HG03108 (cell line): ENCODE measurements around the gene CDH4.

Experiments
- ATAC-seq: cut with Tn5 transposase; IDR thresholded peaks from one replicate; pipeline ENCODE4 v1.9.1; 2021; ENCODE audit warnings: moderate library complexity; ENCODE audit not compliant: unreplicated experiment

The CDH4 gene

GRCh38 chr20:61697666-61698597, 445.9 kb downstream of the CDH4 start:
- no peak for ATAC-seq

GRCh38 chr20:61698598-61699494, 446.8 kb downstream of the CDH4 start:
- no peak for ATAC-seq

GRCh38 chr20:61699495-61700374, 447.7 kb downstream of the CDH4 start:
- ATAC-seq = no peak

- ATAC-seq = no peak
Observed at GRCh38 chr20:61700595-61701140, 448.6 kb downstream of the CDH4 start.

GRCh38 chr20:61701401-61701800, 449.3 kb downstream of the CDH4 start:
- no peak for ATAC-seq

- ATAC-seq = no peak
Observed at GRCh38 chr20:61701802-61702201, 449.7 kb downstream of the CDH4 start.

GRCh38 chr20:61702246-61702645, 450.2 kb downstream of the CDH4 start:
- ATAC-seq = no peak

GRCh38 chr20:61704661-61705060, 452.6 kb downstream of the CDH4 start:
- ATAC-seq = no peak

GRCh38 chr20:61705386-61706258, 453.6 kb downstream of the CDH4 start:
- no peak for ATAC-seq

GRCh38 chr20:61706259-61706961, 454.3 kb downstream of the CDH4 start:
- ATAC-seq = no peak

- ATAC-seq = no peak
Observed at GRCh38 chr20:61708891-61709290, 456.8 kb downstream of the CDH4 start.

- no peak for ATAC-seq
Observed at GRCh38 chr20:61710108-61710507, 458.0 kb downstream of the CDH4 start.

GRCh38 chr20:61712688-61713087, 460.6 kb downstream of the CDH4 start:
- no peak for ATAC-seq

GRCh38 chr20:61718361-61719005, 466.4 kb downstream of the CDH4 start:
- ATAC-seq = no peak

GRCh38 chr20:61719691-61720347, 467.8 kb downstream of the CDH4 start:
- no peak for ATAC-seq

- no peak for ATAC-seq
Observed at GRCh38 chr20:61720348-61720696, 468.3 kb downstream of the CDH4 start.

GRCh38 chr20:61722146-61722678, 470.2 kb downstream of the CDH4 start:
- ATAC-seq = no peak
